SK-N-SH (cell line): ENCODE data around the gene CCND1. TPM values are rescaled to one million over a fixed set of nuclear protein-coding genes. Genes with fewer than 3 reads are reported as not detected.

Experiments
- CTCF ChIA-PET: fragments of 300-600, 350-600 bp; formaldehyde crosslinking; extraction: SDS; loops from one replicate; lab custom pipeline; 2021; lab: Yijun Ruan, JAX
- POLR2A ChIA-PET: fragments of 350-600 bp; sonication (Branson Sonifier 250); formaldehyde crosslinking; extraction: SDS; loops from one replicate; lab custom pipeline; 2020; ENCODE audit warnings: antibody characterized with exemption, inconsistent platforms; lab: Yijun Ruan, JAX
- DNase-seq: peaks from one replicate; pipeline ENCODE4 v3.0.0; 2012
- H2AFZ ChIP-seq: fragments of 200-600 bp; sonication (generic); 2 replicates; pipeline ENCODE4 v1.8.1; 2016; ENCODE audit warnings: antibody characterized with exemption, mild to moderate bottlenecking, low read depth
- H3F3A ChIP-seq: fragments of 200-600 bp; sonication (generic); replicated peaks from 2 replicates; pipeline ENCODE3; 2016; ENCODE audit warnings: antibody characterized with exemption, mild to moderate bottlenecking; ENCODE audit not compliant: insufficient read depth
- H3K27ac ChIP-seq, 2 experiments: fragments of 200-500 bp in 1 of 2; fragments of 200-600 bp in 1 of 2; sonication (Bioruptor generic) in 1 of 2; sonication (generic), shearing (Covaris generic) in 1 of 2; 2 replicates each; pipeline versions ENCODE4 v1.5.1 to v1.6.1; 2014 to 2016; ENCODE audit warnings: low read depth in 2 of 2, inconsistent platforms in 1 of 2, low read length in 1 of 2, mild to moderate bottlenecking in 1 of 2, mixed read lengths in 1 of 2
- H3K27me3 ChIP-seq: fragments of 200-600 bp; sonication (generic), shearing (Covaris generic); 2 replicates; pipeline ENCODE4 v1.6.1; 2016; ENCODE audit warnings: mixed run types; ENCODE audit not compliant: insufficient read depth
- H3K36me3 ChIP-seq, 2 experiments: fragments of 200-500 bp in 1 of 2; fragments of 200-600 bp in 1 of 2; sonication (Bioruptor generic) in 1 of 2; sonication (generic) in 1 of 2; replicated peaks in 1 of 2; 2 replicates each; pipeline versions ENCODE3 to v1.5.1; 2014 to 2016; ENCODE audit warnings: low read length in 1 of 2, mild to moderate bottlenecking in 1 of 2; ENCODE audit not compliant: insufficient read depth in 2 of 2, control insufficient read depth in 1 of 2
- H3K4me1 ChIP-seq, 2 experiments: fragments of 200-500 bp in 1 of 2; fragments of 200-600 bp in 1 of 2; sonication (Bioruptor generic) in 1 of 2; sonication (generic), shearing (Covaris generic) in 1 of 2; 2 replicates each; pipeline versions ENCODE4 v1.5.1 to v1.6.1; 2014 to 2016; ENCODE audit warnings: low read depth in 1 of 2, low read length in 1 of 2, mixed run types in 1 of 2; ENCODE audit not compliant: insufficient read depth in 2 of 2, control insufficient read depth in 1 of 2
- H3K4me2 ChIP-seq: fragments of 200-600 bp; sonication (generic), shearing (Covaris generic); 2 replicates; pipeline ENCODE4 v1.6.1; 2017; ENCODE audit warnings: mixed run types
- H3K4me3 ChIP-seq, 2 experiments: fragments of 200-500 bp in 1 of 2; fragments of 200-600 bp in 1 of 2; sonication (Bioruptor generic) in 1 of 2; sonication (generic), shearing (Covaris generic) in 1 of 2; 2 replicates each; pipeline versions ENCODE4 v1.5.1 to v1.8.1; 2014 to 2016; ENCODE audit warnings: low read depth in 2 of 2, inconsistent platforms in 1 of 2, low read length in 1 of 2, mild to moderate bottlenecking in 1 of 2, mixed read lengths in 1 of 2, moderate library complexity in 1 of 2
- H3K79me2 ChIP-seq: fragments of 200-600 bp; sonication (generic); 2 replicates; pipeline ENCODE4 v1.8.1; 2017; ENCODE audit warnings: mild to moderate bottlenecking; ENCODE audit not compliant: insufficient read depth
- H3K9ac ChIP-seq: fragments of 200-600 bp; sonication (generic); 2 replicates; pipeline ENCODE4 v1.6.1; 2017; ENCODE audit warnings: mixed run types
- H3K9me2 ChIP-seq: fragments of 200-600 bp; sonication (generic); 2 replicates; pipeline ENCODE4 v1.6.1; 2017; ENCODE audit warnings: mixed run types
- H3K9me3 ChIP-seq: fragments of 200-600 bp; sonication (generic); 2 replicates; pipeline ENCODE4 v1.6.1; 2017; ENCODE audit warnings: mixed run types, mild to moderate bottlenecking, moderate library complexity
- H4K20me1 ChIP-seq: fragments of 200-600 bp; sonication (generic); 2 replicates; pipeline ENCODE4 v1.6.1; 2017; ENCODE audit warnings: mild to moderate bottlenecking, mixed run types; ENCODE audit not compliant: insufficient read depth
- EP300 ChIP-seq, 2 experiments: IDR thresholded peaks; 2 replicates each; pipeline versions ENCODE4 v1.4.0 to v1.6.1; 2012; ENCODE audit warnings: borderline replicate concordance in 1 of 2, low read depth in 1 of 2, low read length in 1 of 2
- EZH2phosphoT487 ChIP-seq: fragments of 200-600 bp; sonication (generic); IDR thresholded peaks from 2 replicates; pipeline ENCODE4 v1.6.1; 2017; ENCODE audit warnings: low read depth, mixed run types, mild to moderate bottlenecking, antibody characterized with exemption, moderate library complexity, borderline replicate concordance
- FOSL2 ChIP-seq: IDR thresholded peaks from 2 replicates; pipeline ENCODE4 v1.4.0; 2012; ENCODE audit warnings: low read depth, mild to moderate bottlenecking, moderate library complexity, borderline replicate concordance
- MEF2A ChIP-seq: IDR thresholded peaks from 2 replicates; pipeline ENCODE4 v1.4.0; 2012; ENCODE audit warnings: low read depth, borderline replicate concordance
- MXI1 ChIP-seq: IDR thresholded peaks from 2 replicates; pipeline ENCODE4 v1.6.1; 2012; ENCODE audit warnings: mild to moderate bottlenecking, low read depth, low read length, improper control_type of control experiment
- NFIC ChIP-seq: IDR thresholded peaks from 2 replicates; pipeline ENCODE4 v1.4.0; 2012; ENCODE audit warnings: borderline replicate concordance
- POLR2AphosphoS5 ChIP-seq: IDR thresholded peaks from 2 replicates; pipeline ENCODE4 v1.6.1; 2012; ENCODE audit warnings: low read depth, low read length
- RCOR1 ChIP-seq: fragments of 150-350 bp; IDR thresholded peaks from 2 replicates; pipeline ENCODE4 v1.6.1; 2017; ENCODE audit warnings: antibody characterized with exemption, low read length
- SIN3A ChIP-seq: IDR thresholded peaks from 2 replicates; pipeline ENCODE4 v1.6.1; 2012; ENCODE audit warnings: low read depth, mild to moderate bottlenecking, low read length, moderate library complexity, borderline replicate concordance
- TEAD4 ChIP-seq: IDR thresholded peaks from 2 replicates; pipeline ENCODE4 v1.4.0; 2012; ENCODE audit warnings: mild to moderate bottlenecking, borderline replicate concordance; ENCODE audit not compliant: insufficient read depth
- YY1 ChIP-seq: IDR thresholded peaks from 2 replicates; pipeline ENCODE4 v1.4.0; 2012; ENCODE audit warnings: low read depth, mild to moderate bottlenecking
- WGBS: methylation state at CpG from one replicate; pipeline ENCODE4 v1.1.6; 2017; ENCODE audit warnings: low lambda C conversion rate; 5-methylcytosine and 5-hydroxymethylcytosine counted together
- polyA plus RNA-seq, 3 experiments: library from polyadenylated mRNA; depleted of rRNA; stranded (reverse); fragments of >200 nt; gene quantifications; 2 replicates each; pipeline ENCODE4 v1.2.3, GENCODE V29; 2012
- TF ChIP-seq, protein P1 (sequence below): IDR thresholded peaks from 2 replicates; pipeline ENCODE4 v1.4.0; 2012; ENCODE audit warnings: low read depth, borderline replicate concordance
- TF ChIP-seq, protein P2 (sequence below): IDR thresholded peaks from 2 replicates; pipeline ENCODE4 v1.4.0; 2012; ENCODE audit warnings: low read depth, borderline replicate concordance
- TF ChIP-seq, protein P3 (sequence below): fragments of 150-350 bp; IDR thresholded peaks from 2 replicates; pipeline ENCODE4 v1.6.1; 2017; ENCODE audit warnings: antibody characterized with exemption, low read length, low read depth, borderline replicate concordance
- TF ChIP-seq, protein P4 (sequence below): IDR thresholded peaks from 2 replicates; pipeline ENCODE4; 2012
- TF ChIP-seq, protein P5 (sequence below): IDR thresholded peaks from 2 replicates; pipeline ENCODE4 v1.4.0; 2012; ENCODE audit warnings: low read depth
- TF ChIP-seq, protein P6 (sequence below): fragments of 150-350 bp; IDR thresholded peaks from 2 replicates; pipeline ENCODE4 v1.6.1; 2016; ENCODE audit warnings: mild to moderate bottlenecking, low read depth, low read length

CCND1 gene
- polyA plus RNA-seq, 1 of the 3 experiments (the other 2 are of a cell fraction), result 242 TPM

DNA sequence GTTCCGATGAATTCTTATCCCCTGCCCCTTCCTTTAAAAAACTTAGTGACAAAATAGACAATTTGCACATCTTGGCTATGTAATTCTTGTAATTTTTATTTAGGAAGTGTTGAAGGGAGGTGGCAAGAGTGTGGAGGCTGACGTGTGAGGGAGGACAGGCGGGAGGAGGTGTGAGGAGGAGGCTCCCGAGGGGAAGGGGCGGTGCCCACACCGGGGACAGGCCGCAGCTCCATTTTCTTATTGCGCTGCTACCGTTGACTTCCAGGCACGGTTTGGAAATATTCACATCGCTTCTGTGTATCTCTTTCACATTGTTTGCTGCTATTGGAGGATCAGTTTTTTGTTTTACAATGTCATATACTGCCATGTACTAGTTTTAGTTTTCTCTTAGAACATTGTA lies 12.0 kb downstream of the CCND1 start:
- Histone ChIP-seq H3K79me2 (peaks cover 33% of the 10 kb centered on the region), H3K4me1 (peaks cover 13 to 42% of the 10 kb centered on the region in 2 experiments; a peak in 2 of 4 replicates), H2AFZ (no peak overlapping the region), H3K9me2 (no peaks in the 10 kb centered on the region), H3K4me2 (no peak overlapping the region), H3K27me3 (no peaks in the 10 kb centered on the region), H3K36me3 (peaks cover 55 to 67% of the 10 kb centered on the region in 2 experiments), H4K20me1 (peaks cover 79% of the 10 kb centered on the region), H3K4me3 (no peak overlapping the region), H3K9ac (no peak overlapping the region), H3K9me3 (no peaks in the 10 kb centered on the region), H3F3A (peaks cover 72% of the 10 kb centered on the region), H3K27ac (peak overlapping the region in 1 of 2 experiments; percentile 28; a peak in 1 of 4 replicates)
- 83% methylated on average over 11 of the region's 11 CpGs for WGBS
- no peak for DNase-seq
- peak; percentile 27; the same call in 1 of the 2 replicates for TF ChIP-seq POLR2AphosphoS5
- TF ChIP-seq, protein P1, sequence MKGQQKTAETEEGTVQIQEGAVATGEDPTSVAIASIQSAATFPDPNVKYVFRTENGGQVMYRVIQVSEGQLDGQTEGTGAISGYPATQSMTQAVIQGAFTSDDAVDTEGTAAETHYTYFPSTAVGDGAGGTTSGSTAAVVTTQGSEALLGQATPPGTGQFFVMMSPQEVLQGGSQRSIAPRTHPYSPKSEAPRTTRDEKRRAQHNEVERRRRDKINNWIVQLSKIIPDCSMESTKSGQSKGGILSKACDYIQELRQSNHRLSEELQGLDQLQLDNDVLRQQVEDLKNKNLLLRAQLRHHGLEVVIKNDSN, result no peak
- CTCF ChIA-PET, result interaction anchor here (1.0 to 1.6 kb wide), 3 partner anchors 9 to 17 kb away, joined by 3 to 6 read pairs (median 6); no protein-coding TSS in a partner anchor
- POLR2A ChIA-PET, result interaction anchor here (0.9 to 1.2 kb wide), 2 partner anchors 8 to 9 kb away, joined by 3 to 4 read pairs; no protein-coding TSS in a partner anchor

DNA sequence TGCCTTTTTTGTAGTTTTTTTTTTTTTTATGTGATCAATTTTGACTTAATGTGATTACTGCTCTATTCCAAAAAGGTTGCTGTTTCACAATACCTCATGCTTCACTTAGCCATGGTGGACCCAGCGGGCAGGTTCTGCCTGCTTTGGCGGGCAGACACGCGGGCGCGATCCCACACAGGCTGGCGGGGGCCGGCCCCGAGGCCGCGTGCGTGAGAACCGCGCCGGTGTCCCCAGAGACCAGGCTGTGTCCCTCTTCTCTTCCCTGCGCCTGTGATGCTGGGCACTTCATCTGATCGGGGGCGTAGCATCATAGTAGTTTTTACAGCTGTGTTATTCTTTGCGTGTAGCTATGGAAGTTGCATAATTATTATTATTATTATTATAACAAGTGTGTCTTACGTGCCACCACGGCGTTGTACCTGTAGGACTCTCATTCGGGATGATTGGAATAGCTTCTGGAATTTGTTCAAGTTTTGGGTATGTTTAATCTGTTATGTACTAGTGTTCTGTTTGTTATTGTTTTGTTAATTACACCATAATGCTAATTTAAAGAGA lies 12.5 kb downstream of the CCND1 start:
- H3K4me1 ChIP-seq, result peaks cover 13 to 39% of the 10 kb centered on the region in 2 experiments; a peak in 2 of 4 replicates
- H4K20me1 ChIP-seq, result peaks cover 74% of the 10 kb centered on the region
- DNase-seq, result no peak
- peaks cover 51 to 62% of the 10 kb centered on the region in 2 experiments for H3K36me3 ChIP-seq
- H3K27ac ChIP-seq, result peak overlapping the region in 1 of 2 experiments; percentile 28; a peak in 1 of 4 replicates
- H3K9me2 ChIP-seq, result no peaks in the 10 kb centered on the region
- 91% methylated on average over 23 of the region's 23 CpGs for WGBS
- ChIA-PET CTCF (interaction anchor here (1.0 to 1.6 kb wide), 3 partner anchors 9 to 17 kb away, joined by 3 to 6 read pairs (median 6); no protein-coding TSS in a partner anchor), POLR2A (interaction anchor here (0.9 to 1.2 kb wide), 2 partner anchors 8 to 9 kb away, joined by 3 to 4 read pairs; no protein-coding TSS in a partner anchor)
- H3K79me2 ChIP-seq, result peaks cover 28% of the 10 kb centered on the region
- H2AFZ ChIP-seq, result no peak overlapping the region
- no peaks in the 10 kb centered on the region for H3K27me3 ChIP-seq
- H3K4me3 ChIP-seq, result no peak overlapping the region
- no peak overlapping the region for H3K4me2 ChIP-seq
- H3K9ac ChIP-seq, result no peak overlapping the region
- H3F3A ChIP-seq, result peaks cover 69% of the 10 kb centered on the region
- H3K9me3 ChIP-seq, result no peaks in the 10 kb centered on the region
- TF ChIP-seq MXI1 (no peak), TEAD4 (no peak), NFIC (no peak), RCOR1 (no peak), EZH2phosphoT487 (no peak), MEF2A (no peak), SIN3A (no peak), YY1 (no peak), EP300 (IDR thresholded peaks at IDR 0.05; ENCODE audit: borderline replicate concordance in 1 of 2, low read depth in 1 of 2, low read length in 1 of 2) (no peak), FOSL2 (no peak)
- TF ChIP-seq, protein P2, sequence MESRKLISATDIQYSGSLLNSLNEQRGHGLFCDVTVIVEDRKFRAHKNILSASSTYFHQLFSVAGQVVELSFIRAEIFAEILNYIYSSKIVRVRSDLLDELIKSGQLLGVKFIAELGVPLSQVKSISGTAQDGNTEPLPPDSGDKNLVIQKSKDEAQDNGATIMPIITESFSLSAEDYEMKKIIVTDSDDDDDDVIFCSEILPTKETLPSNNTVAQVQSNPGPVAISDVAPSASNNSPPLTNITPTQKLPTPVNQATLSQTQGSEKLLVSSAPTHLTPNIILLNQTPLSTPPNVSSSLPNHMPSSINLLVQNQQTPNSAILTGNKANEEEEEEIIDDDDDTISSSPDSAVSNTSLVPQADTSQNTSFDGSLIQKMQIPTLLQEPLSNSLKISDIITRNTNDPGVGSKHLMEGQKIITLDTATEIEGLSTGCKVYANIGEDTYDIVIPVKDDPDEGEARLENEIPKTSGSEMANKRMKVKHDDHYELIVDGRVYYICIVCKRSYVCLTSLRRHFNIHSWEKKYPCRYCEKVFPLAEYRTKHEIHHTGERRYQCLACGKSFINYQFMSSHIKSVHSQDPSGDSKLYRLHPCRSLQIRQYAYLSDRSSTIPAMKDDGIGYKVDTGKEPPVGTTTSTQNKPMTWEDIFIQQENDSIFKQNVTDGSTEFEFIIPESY, result no peak
- TF ChIP-seq, protein P3, sequence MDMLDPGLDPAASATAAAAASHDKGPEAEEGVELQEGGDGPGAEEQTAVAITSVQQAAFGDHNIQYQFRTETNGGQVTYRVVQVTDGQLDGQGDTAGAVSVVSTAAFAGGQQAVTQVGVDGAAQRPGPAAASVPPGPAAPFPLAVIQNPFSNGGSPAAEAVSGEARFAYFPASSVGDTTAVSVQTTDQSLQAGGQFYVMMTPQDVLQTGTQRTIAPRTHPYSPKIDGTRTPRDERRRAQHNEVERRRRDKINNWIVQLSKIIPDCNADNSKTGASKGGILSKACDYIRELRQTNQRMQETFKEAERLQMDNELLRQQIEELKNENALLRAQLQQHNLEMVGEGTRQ, result no peak
- TF ChIP-seq, protein P4, sequence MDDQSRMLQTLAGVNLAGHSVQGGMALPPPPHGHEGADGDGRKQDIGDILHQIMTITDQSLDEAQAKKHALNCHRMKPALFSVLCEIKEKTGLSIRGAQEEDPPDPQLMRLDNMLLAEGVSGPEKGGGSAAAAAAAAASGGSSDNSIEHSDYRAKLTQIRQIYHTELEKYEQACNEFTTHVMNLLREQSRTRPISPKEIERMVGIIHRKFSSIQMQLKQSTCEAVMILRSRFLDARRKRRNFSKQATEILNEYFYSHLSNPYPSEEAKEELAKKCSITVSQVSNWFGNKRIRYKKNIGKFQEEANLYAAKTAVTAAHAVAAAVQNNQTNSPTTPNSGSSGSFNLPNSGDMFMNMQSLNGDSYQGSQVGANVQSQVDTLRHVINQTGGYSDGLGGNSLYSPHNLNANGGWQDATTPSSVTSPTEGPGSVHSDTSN, result no peak
- TF ChIP-seq, protein P5, sequence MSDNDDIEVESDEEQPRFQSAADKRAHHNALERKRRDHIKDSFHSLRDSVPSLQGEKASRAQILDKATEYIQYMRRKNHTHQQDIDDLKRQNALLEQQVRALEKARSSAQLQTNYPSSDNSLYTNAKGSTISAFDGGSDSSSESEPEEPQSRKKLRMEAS, result no peak
- TF ChIP-seq, protein P6, sequence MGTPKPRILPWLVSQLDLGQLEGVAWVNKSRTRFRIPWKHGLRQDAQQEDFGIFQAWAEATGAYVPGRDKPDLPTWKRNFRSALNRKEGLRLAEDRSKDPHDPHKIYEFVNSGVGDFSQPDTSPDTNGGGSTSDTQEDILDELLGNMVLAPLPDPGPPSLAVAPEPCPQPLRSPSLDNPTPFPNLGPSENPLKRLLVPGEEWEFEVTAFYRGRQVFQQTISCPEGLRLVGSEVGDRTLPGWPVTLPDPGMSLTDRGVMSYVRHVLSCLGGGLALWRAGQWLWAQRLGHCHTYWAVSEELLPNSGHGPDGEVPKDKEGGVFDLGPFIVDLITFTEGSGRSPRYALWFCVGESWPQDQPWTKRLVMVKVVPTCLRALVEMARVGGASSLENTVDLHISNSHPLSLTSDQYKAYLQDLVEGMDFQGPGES, result no peak
